Measurements from ENCODE around the gene NIT1. TPM values are rescaled to one million over a fixed set of nuclear protein-coding genes. Genes with fewer than 3 reads are reported as not detected.

The NIT1 gene
- total RNA-seq, 1 donor = 9.0 TPM

DNA sequence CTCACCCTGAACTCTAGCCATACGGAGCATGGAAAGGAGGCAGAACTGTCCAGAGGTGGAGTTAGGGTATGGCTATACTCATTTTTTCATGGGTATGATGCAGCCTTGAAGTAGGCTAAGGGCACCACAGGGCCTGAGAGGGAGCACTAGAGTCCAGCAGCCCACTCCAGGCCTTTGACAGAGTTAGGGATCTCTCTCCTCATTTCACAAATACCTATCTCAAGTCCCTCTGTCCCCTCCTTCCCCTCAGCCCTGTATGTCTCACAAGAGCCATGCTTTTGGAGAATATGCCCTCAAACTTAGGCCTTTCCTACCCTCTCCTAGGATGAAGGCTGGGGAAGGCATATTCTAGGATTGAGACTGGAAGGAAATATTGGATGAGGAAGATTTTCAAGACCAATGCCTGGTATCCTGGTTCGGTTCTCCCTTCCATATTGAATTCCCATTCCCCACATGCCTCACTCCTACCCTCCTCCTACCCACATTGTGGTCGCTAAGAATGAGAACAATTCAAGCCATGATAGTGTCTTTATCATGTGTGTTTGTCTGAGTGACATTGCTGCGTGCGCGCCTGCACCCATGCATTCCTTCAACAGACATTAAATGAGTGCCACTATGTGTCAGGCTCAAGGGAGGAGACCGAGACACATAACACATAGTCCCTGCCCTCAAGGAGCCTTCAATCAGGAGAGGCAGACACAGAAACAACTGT lies 26.0 kb upstream of the NIT1 start:
- Histone ChIP-seq H3K9me3 (ENCODE audit: low read depth, low read length) (no peaks in the 10 kb centered on the region), H3K27me3 (ENCODE audit: insufficient read depth, low read length) (no peaks in the 10 kb centered on the region), H3K4me1 (ENCODE audit: insufficient read depth, low read length) (peaks cover 27% of the 10 kb centered on the region), H3K4me3 (ENCODE audit: low read length) (no peak overlapping the region)

GRCh38 chr1:161092621-161093028 lies 25.3 kb upstream of the NIT1 start:
- no peaks in the 10 kb centered on the region for H3K27me3 ChIP-seq (ENCODE audit: insufficient read depth, low read length)
- H3K4me1 ChIP-seq (ENCODE audit: insufficient read depth, low read length) = peaks cover 34% of the 10 kb centered on the region
- H3K9me3 ChIP-seq (ENCODE audit: low read depth, low read length) = no peaks in the 10 kb centered on the region
- no peak overlapping the region for H3K4me3 ChIP-seq (ENCODE audit: low read length)

DNA sequence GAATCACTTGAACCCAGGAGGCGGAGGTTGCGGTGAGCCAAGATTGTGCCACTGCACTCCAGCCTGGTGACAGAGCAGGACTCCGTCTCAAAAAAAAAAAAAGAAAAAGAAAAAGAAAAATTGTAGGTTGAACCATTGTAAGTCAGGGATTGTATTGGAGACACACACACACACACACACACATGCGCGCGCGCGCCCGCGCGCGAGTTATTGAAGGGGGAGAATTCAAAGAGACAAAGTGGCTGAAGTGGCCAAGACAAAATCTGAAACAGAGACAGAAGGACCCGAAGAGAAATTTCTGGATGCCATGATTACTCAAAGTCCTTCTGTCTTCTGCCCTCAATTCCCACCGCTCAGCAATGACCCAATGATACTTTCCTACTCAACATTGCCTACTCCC lies 23.4 kb upstream of the NIT1 start:
- peaks cover 34% of the 10 kb centered on the region for H3K4me1 ChIP-seq (ENCODE audit: insufficient read depth, low read length)
- no peaks in the 10 kb centered on the region for H3K9me3 ChIP-seq (ENCODE audit: low read depth, low read length)
- no peaks in the 10 kb centered on the region for H3K27me3 ChIP-seq (ENCODE audit: insufficient read depth, low read length)
- no peak overlapping the region for H3K4me3 ChIP-seq (ENCODE audit: low read length)

- Histone ChIP-seq H3K27me3 (ENCODE audit: insufficient read depth, low read length) (no peaks in the 10 kb centered on the region), H3K4me3 (ENCODE audit: low read length) (no peak overlapping the region), H3K9me3 (ENCODE audit: low read depth, low read length) (no peaks in the 10 kb centered on the region), H3K4me1 (ENCODE audit: insufficient read depth, low read length) (peaks cover 34% of the 10 kb centered on the region)
These were observed 22.7 kb upstream of the NIT1 start for GRCh38 chr1:161095230-161095629.

- H3K27me3 ChIP-seq (ENCODE audit: insufficient read depth, low read length) = no peaks in the 10 kb centered on the region
- H3K4me3 ChIP-seq (ENCODE audit: low read length) = no peak overlapping the region
- no peaks in the 10 kb centered on the region for H3K9me3 ChIP-seq (ENCODE audit: low read depth, low read length)
- H3K4me1 ChIP-seq (ENCODE audit: insufficient read depth, low read length) = peaks cover 34% of the 10 kb centered on the region
These were observed 21.9 kb upstream of the NIT1 start for GRCh38 chr1:161096015-161096414.

DNA sequence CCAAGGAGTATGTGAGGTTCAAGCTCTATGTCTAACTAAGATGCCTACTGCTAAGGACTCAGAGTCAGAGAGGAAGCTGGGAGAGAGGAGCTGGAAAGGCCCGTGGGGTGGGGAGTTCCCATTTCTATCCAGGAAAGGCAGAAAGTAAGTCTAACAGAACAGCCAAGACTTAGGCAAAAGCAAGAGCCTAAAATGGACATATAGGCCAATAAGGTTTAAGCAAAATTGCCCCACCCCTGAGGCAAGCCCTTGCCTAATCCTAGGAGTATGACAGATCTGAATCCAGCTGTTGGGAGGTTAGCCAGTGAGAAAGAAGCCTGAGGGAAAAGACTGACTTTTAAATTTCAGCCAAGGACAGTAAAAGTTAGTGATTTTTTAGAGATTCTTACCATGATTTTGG lies 21.4 kb upstream of the NIT1 start:
- Histone ChIP-seq H3K4me1 (ENCODE audit: insufficient read depth, low read length) (peaks cover 34% of the 10 kb centered on the region), H3K27me3 (ENCODE audit: insufficient read depth, low read length) (no peaks in the 10 kb centered on the region), H3K4me3 (ENCODE audit: low read length) (no peak overlapping the region), H3K9me3 (ENCODE audit: low read depth, low read length) (no peaks in the 10 kb centered on the region)

- Histone ChIP-seq H3K4me3 (ENCODE audit: low read length) (peak within 1 kb of the TSS; percentile 45), H3K27me3 (ENCODE audit: insufficient read depth, low read length) (no peaks in the 10 kb centered on the region), H3K9me3 (ENCODE audit: low read depth, low read length) (no peaks in the 10 kb centered on the region), H3K4me1 (ENCODE audit: insufficient read depth, low read length) (peaks cover 34% of the 10 kb centered on the region)
These were observed 19.5 kb upstream of the NIT1 start, which contains the start of gene KLHDC9 for GRCh38 chr1:161098210-161099068. KLHDC9 (plus strand) TSS chr1:161098361; CDS start chr1:161098536, 175 bp downstream.

GRCh38 chr1:161099090-161099802 lies 18.7 kb upstream of the NIT1 start:
- H3K4me3 ChIP-seq (ENCODE audit: low read length) = no peak overlapping the region
- no peaks in the 10 kb centered on the region for H3K27me3 ChIP-seq (ENCODE audit: insufficient read depth, low read length)
- peaks cover 34% of the 10 kb centered on the region for H3K4me1 ChIP-seq (ENCODE audit: insufficient read depth, low read length)
- H3K9me3 ChIP-seq (ENCODE audit: low read depth, low read length) = no peaks in the 10 kb centered on the region

DNA sequence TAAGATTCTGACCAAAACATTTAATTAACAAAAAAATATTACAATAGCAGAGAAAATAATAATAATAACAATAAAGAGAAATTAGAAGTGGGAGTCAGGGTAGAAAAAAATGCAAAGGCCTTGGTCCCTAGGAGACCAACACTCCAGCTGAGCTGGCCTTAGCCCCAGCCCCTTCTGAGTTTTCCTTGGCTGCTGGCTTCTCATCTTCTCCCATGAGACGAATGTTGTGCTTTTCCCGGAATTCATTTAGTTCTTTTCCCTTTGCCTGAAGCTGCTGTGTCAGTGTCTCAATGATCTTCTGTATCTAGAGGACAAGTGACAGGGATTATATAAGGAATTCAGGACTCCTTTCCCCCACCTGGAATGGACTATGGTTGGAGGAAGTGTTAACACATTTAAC lies 17.3 kb upstream of the NIT1 start:
- Histone ChIP-seq H3K4me1 (ENCODE audit: insufficient read depth, low read length) (peaks cover 34% of the 10 kb centered on the region), H3K9me3 (ENCODE audit: low read depth, low read length) (no peaks in the 10 kb centered on the region), H3K27me3 (ENCODE audit: insufficient read depth, low read length) (no peaks in the 10 kb centered on the region), H3K4me3 (ENCODE audit: low read length) (no peak overlapping the region)

DNA sequence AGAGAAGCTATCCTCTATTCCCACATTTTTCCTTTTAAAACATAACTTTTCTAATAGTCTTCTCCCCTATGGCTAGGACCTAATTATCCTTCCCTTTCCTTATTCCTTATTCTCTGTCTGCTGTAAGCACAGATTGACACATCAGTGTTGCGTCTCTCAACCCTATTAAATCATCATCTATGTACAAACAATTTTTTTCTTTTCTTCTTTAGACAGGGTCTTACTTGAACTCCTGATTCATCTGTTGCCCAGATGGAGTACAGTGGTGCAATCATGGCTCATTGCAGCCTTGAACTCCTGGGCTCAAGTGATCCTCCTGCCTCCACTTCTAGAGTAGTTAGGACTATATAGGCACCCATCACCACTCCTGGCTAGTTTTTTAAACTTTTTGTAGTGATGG lies 11.5 kb upstream of the NIT1 start:
- H3K4me1 ChIP-seq (ENCODE audit: insufficient read depth, low read length) = peaks cover 6% of the 10 kb centered on the region
- no peak overlapping the region for H3K4me3 ChIP-seq (ENCODE audit: low read length)
- H3K9me3 ChIP-seq (ENCODE audit: low read depth, low read length) = no peaks in the 10 kb centered on the region
- H3K27me3 ChIP-seq (ENCODE audit: insufficient read depth, low read length) = no peaks in the 10 kb centered on the region

- H3K4me1 ChIP-seq (ENCODE audit: insufficient read depth, low read length) = peaks cover 39% of the 10 kb centered on the region
- H3K4me3 ChIP-seq (ENCODE audit: low read length) = no peak overlapping the region
- H3K27me3 ChIP-seq (ENCODE audit: insufficient read depth, low read length) = no peaks in the 10 kb centered on the region
- H3K9me3 ChIP-seq (ENCODE audit: low read depth, low read length) = no peaks in the 10 kb centered on the region
These were observed 6.8 kb upstream of the NIT1 start for GRCh38 chr1:161111117-161111516.

GRCh38 chr1:161111527-161111926 lies 6.4 kb upstream of the NIT1 start:
- Histone ChIP-seq H3K4me3 (ENCODE audit: low read length) (no peak overlapping the region), H3K4me1 (ENCODE audit: insufficient read depth, low read length) (peaks cover 43% of the 10 kb centered on the region), H3K27me3 (ENCODE audit: insufficient read depth, low read length) (no peaks in the 10 kb centered on the region), H3K9me3 (ENCODE audit: low read depth, low read length) (no peaks in the 10 kb centered on the region)

DNA sequence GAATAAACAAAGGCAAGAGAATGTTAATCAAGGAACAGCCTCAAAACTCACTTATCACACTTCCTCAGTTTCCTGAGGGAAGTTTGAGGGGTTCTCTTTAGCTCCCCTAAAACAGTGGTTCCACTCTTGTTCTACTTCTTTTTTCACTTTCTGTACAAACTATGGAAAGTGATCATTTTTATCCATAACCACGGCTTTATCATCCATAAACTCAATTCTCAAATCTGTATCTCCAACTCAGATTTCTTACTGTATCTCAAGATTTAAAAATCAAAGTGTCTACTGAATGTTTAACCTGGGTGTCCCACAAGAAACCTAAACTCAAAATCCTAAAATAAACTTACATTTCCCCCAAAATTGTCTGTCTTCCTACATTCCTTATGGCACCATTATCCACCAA lies 4.0 kb upstream of the NIT1 start:
- peaks cover 60% of the 10 kb centered on the region for H3K4me1 ChIP-seq (ENCODE audit: insufficient read depth, low read length)
- H3K4me3 ChIP-seq (ENCODE audit: low read length) = no peak overlapping the region

DNA sequence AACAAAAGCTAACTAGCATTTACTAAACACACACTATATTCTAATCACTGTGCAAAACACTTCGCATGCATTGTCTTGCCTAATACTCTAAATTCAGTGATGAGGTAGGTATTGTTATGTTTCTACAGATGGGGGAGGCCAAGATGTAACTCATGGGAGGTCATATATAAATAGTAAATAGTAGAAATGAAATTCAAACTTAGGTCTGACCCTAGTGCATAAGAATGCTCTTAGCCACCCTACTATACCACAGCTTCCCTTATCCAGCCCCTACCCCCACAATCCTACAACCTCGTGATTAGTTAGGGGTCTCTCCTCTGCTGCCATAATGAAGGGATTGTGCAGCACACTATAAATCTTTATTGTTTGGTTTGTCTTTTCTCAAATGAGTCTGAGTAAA lies 3.3 kb upstream of the NIT1 start:
- no peaks in the 10 kb centered on the region for H3K9me3 ChIP-seq (ENCODE audit: low read depth, low read length)
- peaks cover 67% of the 10 kb centered on the region for H3K4me1 ChIP-seq (ENCODE audit: insufficient read depth, low read length)
- H3K27me3 ChIP-seq (ENCODE audit: insufficient read depth, low read length) = no peaks in the 10 kb centered on the region
- no peak overlapping the region for H3K4me3 ChIP-seq (ENCODE audit: low read length)

More for the DNA sequence above, 4.0 kb upstream of the NIT1 start:
- H3K9me3 ChIP-seq (ENCODE audit: low read depth, low read length) = no peaks in the 10 kb centered on the region
- H3K27me3 ChIP-seq (ENCODE audit: insufficient read depth, low read length) = no peaks in the 10 kb centered on the region

DNA sequence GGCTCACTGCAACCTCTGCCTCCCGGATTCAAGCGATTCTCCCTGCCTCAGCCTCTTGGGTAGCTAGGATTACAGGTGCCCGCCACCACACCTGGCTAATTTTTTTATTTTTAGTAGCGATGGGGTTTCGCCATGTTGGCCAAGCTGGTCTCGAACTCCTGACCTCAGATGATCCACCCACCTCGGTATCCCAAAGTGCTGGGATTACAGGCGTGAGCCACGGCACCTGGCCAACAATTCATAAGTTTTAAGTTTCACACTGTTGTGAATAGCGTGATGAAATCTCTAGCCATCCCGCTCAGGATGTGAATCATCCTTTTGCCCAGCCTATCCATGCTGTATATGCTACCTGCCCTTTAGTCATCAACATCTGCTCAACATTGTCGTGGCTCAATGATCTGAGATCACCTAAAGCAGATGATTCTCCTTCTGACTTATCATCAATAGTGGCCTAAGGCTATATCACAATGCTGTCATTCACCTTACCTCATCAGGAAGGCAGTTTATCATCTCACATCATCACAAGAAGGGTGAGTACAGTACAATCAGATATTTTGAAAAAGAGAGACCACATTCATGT lies 2.7 kb upstream of the NIT1 start:
- Histone ChIP-seq H3K27me3 (ENCODE audit: insufficient read depth, low read length) (no peaks in the 10 kb centered on the region), H3K9me3 (ENCODE audit: low read depth, low read length) (no peaks in the 10 kb centered on the region), H3K4me1 (ENCODE audit: insufficient read depth, low read length) (peaks cover 73% of the 10 kb centered on the region), H3K4me3 (ENCODE audit: low read length) (no peak overlapping the region)
